H1 (cell line): ENCODE results near the gene WDR91. TPM values are rescaled to one million over a fixed set of nuclear protein-coding genes. Genes with fewer than 3 reads are reported as not detected.

Experiments
- CTCF ChIA-PET: fragments of 300-600 bp; sonication (Branson Sonifier 250); formaldehyde crosslinking; loops from one replicate; lab custom pipeline; 2021; ENCODE audit not compliant: partially characterized antibody; lab: Charles Lee
- POLR2A ChIA-PET: fragments of 300-600 bp; sonication (Branson Sonifier 250); formaldehyde crosslinking; loops from one replicate; lab custom pipeline; 2021; ENCODE audit warnings: inconsistent platforms; ENCODE audit not compliant: partially characterized antibody; lab: Charles Lee
- DNase-seq, 2 experiments: peaks; one replicate each; pipeline versions ENCODE4 v3.0.0 to v3.0.0-alpha.2; 2010 to 2022; ENCODE audit warnings: low spot score in 2 of 2, low read depth in 1 of 2, mixed read lengths in 1 of 2
- FAIRE-seq: peaks from 2 replicates; lab custom pipeline; 2011; peaks lifted over from hg19 to GRCh38; lab: Jason Lieb, UNC
- H2AFZ ChIP-seq: 2 replicates; pipeline ENCODE4 v1.8.1; 2012; ENCODE audit warnings: low read length, inconsistent platforms
- H2AK5ac ChIP-seq: 2 replicates; pipeline ENCODE4 v1.6.1; 2013; ENCODE audit warnings: low read depth, low read length
- H2BK120ac ChIP-seq: replicated peaks from 2 replicates; pipeline ENCODE3; 2013; ENCODE audit warnings: low read depth, low read length, inconsistent platforms
- H2BK12ac ChIP-seq: 2 replicates; pipeline ENCODE4 v1.6.1; 2013; ENCODE audit warnings: low read depth, low read length
- H2BK15ac ChIP-seq: 2 replicates; pipeline ENCODE4 v1.6.1; 2013; ENCODE audit warnings: low read length
- H2BK20ac ChIP-seq: 2 replicates; pipeline ENCODE4 v1.6.1; 2013; ENCODE audit warnings: low read length
- H2BK5ac ChIP-seq: 2 replicates; pipeline ENCODE4 v1.6.1; 2013; ENCODE audit warnings: low read depth, low read length
- H3K14ac ChIP-seq: 2 replicates; pipeline ENCODE4 v1.6.1; 2013; ENCODE audit warnings: inconsistent platforms; ENCODE audit not compliant: insufficient read length
- H3K18ac ChIP-seq: 2 replicates; pipeline ENCODE4 v1.6.1; 2013; ENCODE audit warnings: low read length; ENCODE audit errors: extremely low read depth
- H3K23ac ChIP-seq: 2 replicates; pipeline ENCODE4 v1.6.1; 2013; ENCODE audit warnings: inconsistent platforms; ENCODE audit not compliant: insufficient read length
- H3K23me2 ChIP-seq: 2 replicates; pipeline ENCODE4 v1.6.1; 2013; ENCODE audit warnings: low read depth, low read length
- H3K27ac ChIP-seq: 2 replicates; pipeline ENCODE4 v1.6.1; 2011; ENCODE audit warnings: low read depth, low read length, inconsistent platforms
- H3K27me3 ChIP-seq, 4 experiments: replicated peaks in 1 of 4; 1 replicate in 1 of 4; 2 replicates in 3 of 4; pipeline versions ENCODE4 v1.6.1 to v1.8.1; 2011 to 2013; ENCODE audit warnings: low read length in 3 of 4, mild to moderate bottlenecking in 3 of 4, inconsistent platforms in 2 of 4, mixed read lengths in 2 of 4, moderate library complexity in 1 of 4; ENCODE audit not compliant: control insufficient read depth in 3 of 4, insufficient read depth in 3 of 4; ENCODE audit errors: extremely low read depth in 1 of 4
- H3K36me3 ChIP-seq, 4 experiments: 2 replicates each; pipeline versions ENCODE4 v1.6.1 to v1.8.1; 2011 to 2013; ENCODE audit warnings: mild to moderate bottlenecking in 4 of 4, low read length in 3 of 4, moderate library complexity in 2 of 4, control low read depth in 1 of 4, inconsistent platforms in 1 of 4; ENCODE audit not compliant: insufficient read depth in 4 of 4, control insufficient read depth in 2 of 4
- H3K4ac ChIP-seq: replicated peaks from 2 replicates; pipeline ENCODE3; 2013; ENCODE audit warnings: low read length, low read depth, mixed read lengths, inconsistent platforms; ENCODE audit not compliant: insufficient read length
- H3K4me1 ChIP-seq, 4 experiments: replicated peaks in 1 of 4; 1 replicate in 1 of 4; 2 replicates in 3 of 4; pipeline versions ENCODE4 v1.6.1 to v1.8.1; 2011 to 2013; ENCODE audit warnings: low read length in 3 of 4, inconsistent platforms in 2 of 4, mixed read lengths in 1 of 4; ENCODE audit not compliant: insufficient read depth in 4 of 4, control insufficient read depth in 3 of 4
- H3K4me2 ChIP-seq, 2 experiments: 2 replicates each; pipeline versions ENCODE4 v1.6.1 to v1.8.1; 2011 to 2013; ENCODE audit warnings: low read depth in 2 of 2, low read length in 2 of 2, control low read depth in 1 of 2, inconsistent platforms in 1 of 2, mild to moderate bottlenecking in 1 of 2; ENCODE audit not compliant: insufficient read depth in 1 of 2
- H3K4me3 ChIP-seq, 4 experiments: fragments of 200-600, 300-600 bp in 1 of 4; sonication (generic), shearing (Covaris generic), sonication (Bioruptor Twin) in 1 of 4; 2 replicates each; pipeline versions ENCODE4 v1.5.1 to v1.8.1; 2011 to 2016; ENCODE audit warnings: low read length in 4 of 4, low read depth in 3 of 4, control low read depth in 2 of 4, inconsistent platforms in 2 of 4, mild to moderate bottlenecking in 2 of 4, mixed read lengths in 1 of 4, moderate library complexity in 1 of 4; ENCODE audit not compliant: insufficient read depth in 2 of 4; ENCODE audit errors: extremely low read depth in 1 of 4
- H3K56ac ChIP-seq: replicated peaks from 2 replicates; pipeline ENCODE3; 2013; ENCODE audit warnings: low read depth, mild to moderate bottlenecking, mixed read lengths, low read length, inconsistent platforms; ENCODE audit not compliant: insufficient read length
- H3K79me1 ChIP-seq: 2 replicates; pipeline ENCODE4 v1.6.1; 2013; ENCODE audit warnings: low read depth, low read length, control low read depth
- H3K79me2 ChIP-seq, 2 experiments: 2 replicates each; pipeline versions ENCODE4 v1.6.1 to v1.8.1; 2012 to 2013; ENCODE audit warnings: low read length in 2 of 2, mild to moderate bottlenecking in 2 of 2, inconsistent platforms in 1 of 2; ENCODE audit not compliant: insufficient read depth in 2 of 2, control insufficient read depth in 1 of 2
- H3K9ac ChIP-seq, 4 experiments: replicated peaks in 1 of 4; 1 replicate in 1 of 4; 2 replicates in 3 of 4; pipeline versions ENCODE4 v1.6.1 to v1.8.1; 2011 to 2013; ENCODE audit warnings: low read depth in 3 of 4, low read length in 3 of 4, control low read depth in 2 of 4, mild to moderate bottlenecking in 2 of 4, moderate library complexity in 2 of 4, inconsistent platforms in 1 of 4; ENCODE audit errors: extremely low read depth in 1 of 4
- H3K9me3 ChIP-seq, 2 experiments: 2 replicates each; pipeline versions ENCODE4 v1.6.1 to v1.8.1; 2012 to 2013; ENCODE audit warnings: mild to moderate bottlenecking in 2 of 2, moderate library complexity in 2 of 2, control low read depth in 1 of 2, inconsistent platforms in 1 of 2, low read depth in 1 of 2, low read length in 1 of 2, mixed read lengths in 1 of 2; ENCODE audit not compliant: insufficient read depth in 2 of 2
- H4K20me1 ChIP-seq, 2 experiments: replicated peaks in 1 of 2; 2 replicates each; pipeline versions ENCODE3 to v1.8.1; 2011 to 2013; ENCODE audit warnings: inconsistent platforms in 2 of 2, low read length in 2 of 2, mild to moderate bottlenecking in 1 of 2; ENCODE audit not compliant: insufficient read depth in 2 of 2, control insufficient read depth in 1 of 2
- H4K5ac ChIP-seq: 2 replicates; pipeline ENCODE4 v1.6.1; 2013; ENCODE audit warnings: low read length, low read depth, mixed read lengths, inconsistent platforms; ENCODE audit not compliant: insufficient read length
- H4K8ac ChIP-seq: 2 replicates; pipeline ENCODE4 v1.8.0; 2013; ENCODE audit warnings: mild to moderate bottlenecking, moderate library complexity, low read length, inconsistent platforms; ENCODE audit not compliant: insufficient read depth; ENCODE audit errors: extremely low read depth
- H4K91ac ChIP-seq: replicated peaks from 2 replicates; pipeline ENCODE3; 2013; ENCODE audit warnings: low read length, mixed read lengths, inconsistent platforms; ENCODE audit not compliant: insufficient read length
- ASH2L ChIP-seq: fragments of 200-600, 300-600 bp; sonication (generic); IDR thresholded peaks from one replicate; pipeline ENCODE4 v1.7.1; 2017; ENCODE audit warnings: low read length
- BRCA1 ChIP-seq: IDR thresholded peaks from 2 replicates; pipeline ENCODE4 v1.6.1; 2012; ENCODE audit warnings: low read depth, low read length, improper control_type of control experiment
- CEBPB ChIP-seq: IDR thresholded peaks from 2 replicates; pipeline ENCODE4 v1.6.1; 2012; ENCODE audit warnings: low read depth, low read length
- EGR1 ChIP-seq: IDR thresholded peaks from 2 replicates; pipeline ENCODE4 v1.6.1; 2011; ENCODE audit warnings: low read depth, low read length, borderline replicate concordance
- EP300 ChIP-seq, 2 experiments: IDR thresholded peaks; 1 replicate in 1 of 2; 2 replicates in 1 of 2; pipeline ENCODE4 v1.6.1; 2011 to 2012; ENCODE audit warnings: low read depth in 2 of 2, low read length in 2 of 2, mild to moderate bottlenecking in 2 of 2, borderline replicate concordance in 1 of 2, inconsistent platforms in 1 of 2, moderate library complexity in 1 of 2
- FOSL1 ChIP-seq: IDR thresholded peaks from 2 replicates; pipeline ENCODE4 v1.6.1; 2011; ENCODE audit warnings: mild to moderate bottlenecking, low read depth, low read length, moderate library complexity; ENCODE audit not compliant: insufficient read depth
- RBBP5 ChIP-seq: IDR thresholded peaks from 2 replicates; pipeline ENCODE4 v1.7.1; 2012; ENCODE audit warnings: low read depth, mild to moderate bottlenecking, inconsistent platforms, low read length, moderate library complexity, borderline replicate concordance
- RXRA ChIP-seq: IDR thresholded peaks from 2 replicates; pipeline ENCODE4 v1.6.1; 2011; ENCODE audit warnings: low read depth, mild to moderate bottlenecking, low read length, moderate library complexity; ENCODE audit not compliant: insufficient read depth
- SRF ChIP-seq: IDR thresholded peaks from 2 replicates; pipeline ENCODE4 v1.6.1; 2011; ENCODE audit warnings: mild to moderate bottlenecking, low read depth, low read length, moderate library complexity
- SUZ12 ChIP-seq: fragments of 200-600 bp; sonication (generic); IDR thresholded peaks from 2 replicates; pipeline ENCODE4 v1.6.1; 2012; ENCODE audit warnings: mild to moderate bottlenecking, inconsistent platforms, low read length, moderate library complexity, mixed read lengths
- TEAD4 ChIP-seq: IDR thresholded peaks from 2 replicates; pipeline ENCODE4 v1.6.1; 2012; ENCODE audit warnings: low read depth, low read length, inconsistent platforms, mixed read lengths
- WGBS, 2 experiments: shearing (Covaris generic) in 1 of 2; methylation state at CpG; one replicate each; pipeline versions ENCODE4 v1.1.6 to v1.1.7; 2013 to 2015; ENCODE audit warnings: low lambda C conversion rate in 2 of 2, mixed read lengths in 2 of 2, inconsistent platforms in 1 of 2, low coverage in 1 of 2, missing lambda C conversion rate in 1 of 2; ENCODE audit not compliant: insufficient replicate concordance in 2 of 2, insufficient coverage in 1 of 2, insufficient read length in 1 of 2; ENCODE audit errors: extremely low coverage in 1 of 2, missing lambda C conversion rate in 1 of 2; 5-methylcytosine and 5-hydroxymethylcytosine counted together
- polyA plus RNA-seq, 7 experiments: library from polyadenylated mRNA; depleted of rRNA in 3 of 7; stranded (reverse) in 5 of 7; unstranded in 2 of 7; fragments of >200 nt in 5 of 7; fragments of 200-250 nt in 2 of 7; gene quantifications; 1 replicate in 5 of 7; 2 replicates in 1 of 7; 4 replicates in 1 of 7; pipeline versions ENCODE4 v1.2.1 to v1.2.3, GENCODE V29; 2011 to 2013; ENCODE audit warnings: missing spikeins in 2 of 7, mixed read lengths in 2 of 7
- total RNA-seq: library from RNA; stranded (reverse); fragmentation: NEBNext Ultra II Directional; extraction: Animal tissue kit (Norgen Biotek cat#: 25700); gene quantifications from 2 replicates; pipeline ENCODE4 v1.2.1, GENCODE V29; 2021
- TF ChIP-seq, protein P1 (sequence below): IDR thresholded peaks from 2 replicates; pipeline ENCODE4 v1.6.1; 2011; ENCODE audit warnings: low read depth, mild to moderate bottlenecking, low read length; ENCODE audit not compliant: insufficient read depth

Gene WDR91
- total and polyA plus RNA-seq, 2 of the 8 experiments (the other 6 are each of a cell fraction or from before 2014, with no cell fraction given) = 8.2 to 14.7 TPM

DNA sequence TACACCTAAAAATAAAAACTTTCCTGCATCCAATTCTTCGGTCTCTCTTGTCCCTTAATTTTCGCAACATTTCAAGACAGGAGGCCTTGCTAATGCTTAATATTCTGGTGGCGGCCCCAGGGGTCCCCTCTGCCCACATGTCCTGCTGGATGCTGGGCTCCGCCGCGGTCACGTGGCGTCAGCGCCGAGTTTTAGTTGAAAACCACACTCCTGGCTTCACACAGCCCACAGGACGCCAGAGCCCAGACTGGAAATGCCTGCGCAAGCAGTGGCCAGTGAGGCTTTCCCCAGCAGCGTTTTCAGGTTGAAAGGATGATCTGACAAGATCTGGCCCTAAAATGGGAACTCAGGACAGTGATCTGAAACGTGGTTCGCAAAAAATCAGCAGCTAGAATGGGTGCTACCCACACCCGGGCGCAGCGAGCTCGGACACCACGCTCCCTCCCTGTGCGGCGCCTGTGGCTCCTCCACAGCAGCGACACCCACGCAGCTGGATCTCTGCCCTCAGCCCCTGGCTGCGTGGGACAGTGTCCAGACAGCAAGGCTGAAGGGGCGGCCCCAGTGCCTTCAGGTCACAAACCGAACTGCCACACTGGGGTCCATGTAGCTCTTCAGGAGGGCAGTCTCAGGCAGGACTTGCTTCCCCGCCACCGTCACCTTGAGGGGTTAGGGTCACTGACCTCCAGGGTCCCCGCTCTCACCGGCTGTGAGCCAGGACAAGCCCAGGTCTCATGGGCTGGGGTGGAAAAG, 29.2 kb downstream of the WDR91 start:
- no peaks in the 10 kb centered on the region for H3K79me2 ChIP-seq
- no peak overlapping the region for H2BK12ac ChIP-seq
- CTCF ChIA-PET = interaction anchor here (0.5 to 2.1 kb wide), 3 partner anchors 12 to 180 kb away, joined by 3 to 5 read pairs (median 3); partner anchors contain the start of gene CYREN
- H3K9ac ChIP-seq = no peak overlapping the region
- no peak overlapping the region for H3K56ac ChIP-seq
- FAIRE-seq (no peak), DNase-seq (no peak)
- H3K23ac ChIP-seq = no peak overlapping the region
- H4K5ac ChIP-seq = no peak overlapping the region
- H3K36me3 ChIP-seq = peaks cover 0 to 13% (median 1%) of the 10 kb centered on the region in 4 experiments; a peak in 4 of 8 replicates
- 94% methylated on average over 31 of the region's 31 CpGs; no CpG with 5 or more reads in 1 of the 2 experiments for WGBS, 2 experiments
- no peak overlapping the region for H2BK120ac ChIP-seq
- no peak overlapping the region for H2BK15ac ChIP-seq
- no peaks in the 10 kb centered on the region for H3K23me2 ChIP-seq
- H3K4me1 ChIP-seq = peaks cover 0 to 3% (median 2%) of the 10 kb centered on the region in 4 experiments; a peak in 3 of 7 replicates
- no peaks in the 10 kb centered on the region for H3K79me1 ChIP-seq
- no peak overlapping the region for H3K4me2 ChIP-seq
- peaks cover 22 to 35% of the 10 kb centered on the region in 2 experiments for H3K9me3 ChIP-seq
- no peak overlapping the region for H3K4me3 ChIP-seq
- no peak overlapping the region for H2AK5ac ChIP-seq
- H4K91ac ChIP-seq = no peak overlapping the region
- H2BK20ac ChIP-seq = no peak overlapping the region
- no peak overlapping the region for H4K8ac ChIP-seq
- no peak overlapping the region for H2BK5ac ChIP-seq
- H4K20me1 ChIP-seq = no peaks in the 10 kb centered on the region
- no peak overlapping the region for H3K18ac ChIP-seq
- H3K27ac ChIP-seq = no peak overlapping the region
- no peak overlapping the region for H3K4ac ChIP-seq
- H2AFZ ChIP-seq = no peak overlapping the region
- H3K14ac ChIP-seq = no peak overlapping the region
- H3K27me3 ChIP-seq = no peaks in the 10 kb centered on the region
- POLR2A ChIA-PET = interaction anchor here (1.4 to 2.2 kb wide), 2 partner anchors 11 to 16 kb away, joined by 3 to 7 read pairs; partner anchors contain the start of gene CYREN
- no peak for TF ChIP-seq SUZ12
- no peak for TF ChIP-seq TEAD4
- TF ChIP-seq EGR1 = no peak
- TF ChIP-seq ASH2L = no peak
- TF ChIP-seq CEBPB = no peak
- no peak for TF ChIP-seq RXRA
- TF ChIP-seq FOSL1 = no peak
- no peak for TF ChIP-seq RBBP5
- TF ChIP-seq SRF = no peak
- TF ChIP-seq, protein P1, sequence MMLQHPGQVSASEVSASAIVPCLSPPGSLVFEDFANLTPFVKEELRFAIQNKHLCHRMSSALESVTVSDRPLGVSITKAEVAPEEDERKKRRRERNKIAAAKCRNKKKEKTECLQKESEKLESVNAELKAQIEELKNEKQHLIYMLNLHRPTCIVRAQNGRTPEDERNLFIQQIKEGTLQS = no peak
- TF ChIP-seq BRCA1 = no peak
- TF ChIP-seq EP300 (IDR thresholded peaks at IDR 0.05; ENCODE audit: borderline replicate concordance in 1 of 2, low read depth in 2 of 2, low read length in 2 of 2) = no peak
